GM12878 (cell line): ENCODE data around the gene SSR1. TPM values are rescaled to one million over a fixed set of nuclear protein-coding genes. Genes with fewer than 3 reads are reported as not detected.

Source experiments
- ATAC-seq: fragments of 200-7000 bp; cut with Tn5 transposase; 3 replicates; pipeline ENCODE4 v1.9.1; 2020; ENCODE audit warnings: mild to moderate bottlenecking, moderate library complexity
- BruUV-seq: library from RNA; stranded (reverse); fragments of 400-500 nt; replicated peaks from 2 replicates; lab custom pipeline; 2021; lab: Mats Ljungman, UMichigan
- CTCF ChIA-PET: fragments of 300-600 bp; sonication (Branson Sonifier 250); formaldehyde crosslinking; extraction: SDS; loops from one replicate; lab custom pipeline; 2021; ENCODE audit warnings: inconsistent platforms; lab: Yijun Ruan, JAX
- POLR2A ChIA-PET: fragments of 350-600 bp; formaldehyde crosslinking; extraction: SDS; loops from one replicate; lab custom pipeline; 2021; ENCODE audit warnings: inconsistent platforms; lab: Charles Lee
- RAD21 ChIA-PET: fragments of 300-600 bp; sonication (Branson Sonifier 250); formaldehyde crosslinking; loops from one replicate; lab custom pipeline; 2023; ENCODE audit warnings: antibody characterized with exemption; ENCODE audit not compliant: unreplicated experiment; lab: Charles Lee
- SMC1A ChIA-PET: fragments of 300-600 bp; sonication (Branson Sonifier 250); formaldehyde crosslinking; loops from one replicate; lab custom pipeline; 2023; ENCODE audit not compliant: unreplicated experiment, uncharacterized antibody; lab: Charles Lee
- DNase-seq: peaks from one replicate; pipeline ENCODE4 v3.0.0-alpha.2; 2011; ENCODE audit warnings: low read depth, low spot score
- FAIRE-seq: peaks from 3 replicates; lab custom pipeline; 2011; peaks lifted over from hg19 to GRCh38; lab: Jason Lieb, UNC
- H2AFZ ChIP-seq: 2 replicates; pipeline ENCODE4 v1.6.0; 2011; ENCODE audit warnings: low read depth, low read length, control low read depth; ENCODE audit not compliant: control insufficient read depth
- H3K27ac ChIP-seq: 2 replicates; pipeline ENCODE4 v1.5.1; 2011; ENCODE audit warnings: control low read depth; ENCODE audit not compliant: control insufficient read depth, insufficient read depth
- H3K27me3 ChIP-seq, 2 experiments: replicated peaks in 1 of 2; 2 replicates each; pipeline versions ENCODE4 v1.6.0 to v1.6.1; 2011; ENCODE audit warnings: low read length in 1 of 2; ENCODE audit not compliant: control insufficient read depth in 2 of 2, insufficient read depth in 2 of 2
- H3K36me3 ChIP-seq, 2 experiments: 2 replicates each; pipeline ENCODE4 v1.5.1; 2011; ENCODE audit warnings: low read length in 1 of 2; ENCODE audit not compliant: control insufficient read depth in 2 of 2, insufficient read depth in 2 of 2
- H3K4me1 ChIP-seq: 2 replicates; pipeline ENCODE4 v1.6.1; 2011; ENCODE audit warnings: mild to moderate bottlenecking, low read length, moderate library complexity, mixed read lengths; ENCODE audit not compliant: control insufficient read depth, insufficient read depth
- H3K4me2 ChIP-seq: 2 replicates; pipeline ENCODE4 v1.6.0; 2011; ENCODE audit warnings: control low read depth; ENCODE audit not compliant: control insufficient read depth, insufficient read depth
- H3K4me3 ChIP-seq: fragments of 200-600 bp; sonication (generic); 2 replicates; pipeline ENCODE4 v1.5.1; 2016
- H3K79me2 ChIP-seq: 2 replicates; pipeline ENCODE4 v1.6.0; 2011; ENCODE audit warnings: low read length; ENCODE audit not compliant: control insufficient read depth, insufficient read depth
- H3K9ac ChIP-seq: 2 replicates; pipeline ENCODE4 v1.8.0; 2011; ENCODE audit warnings: low read length, control low read depth, mixed read lengths; ENCODE audit not compliant: control insufficient read depth, insufficient read depth
- H3K9me3 ChIP-seq: replicated peaks from 3 replicates; pipeline ENCODE4 v1.5.1; 2011; ENCODE audit warnings: mild to moderate bottlenecking, low read length; ENCODE audit not compliant: control insufficient read depth, insufficient read depth
- H4K20me1 ChIP-seq: 2 replicates; pipeline ENCODE4 v1.6.0; 2011; ENCODE audit not compliant: control insufficient read depth, insufficient read depth
- ASH2L ChIP-seq: fragments of 300-600, 200-600 bp; sonication (generic); IDR thresholded peaks from 2 replicates; pipeline ENCODE4 v1.6.1; 2017; ENCODE audit warnings: low read depth, mild to moderate bottlenecking, borderline replicate concordance
- BHLHE40 ChIP-seq, 2 experiments: fragments of 450-650 bp in 1 of 2; IDR thresholded peaks; 2 replicates each; pipeline ENCODE4 v1.6.1; 2011 to 2017; ENCODE audit warnings: low read depth in 2 of 2, borderline replicate concordance in 1 of 2, improper control_type of control experiment in 1 of 2, low read length in 1 of 2, mild to moderate bottlenecking in 1 of 2
- DPF2 ChIP-seq: fragments of 450-650 bp; IDR thresholded peaks from 2 replicates; pipeline ENCODE4 v1.6.1; 2017; ENCODE audit warnings: mild to moderate bottlenecking
- GATAD2B ChIP-seq: fragments of 450-650 bp; conservative IDR thresholded peaks from 2 replicates; pipeline ENCODE4 v1.6.1; 2017; ENCODE audit warnings: low read depth, mild to moderate bottlenecking, moderate library complexity
- KDM1A ChIP-seq: fragments of 200-600 bp; sonication (generic); IDR thresholded peaks from 2 replicates; pipeline ENCODE4 v1.6.1; 2016; ENCODE audit warnings: borderline replicate concordance
- MTA2 ChIP-seq: fragments of 450-650 bp; IDR thresholded peaks from 2 replicates; pipeline ENCODE4 v1.6.1; 2016; ENCODE audit warnings: low read depth, mild to moderate bottlenecking, moderate library complexity
- MYC ChIP-seq: IDR thresholded peaks from 2 replicates; pipeline ENCODE4 v1.6.1; 2011; ENCODE audit warnings: mild to moderate bottlenecking, low read length, moderate library complexity, inconsistent platforms; ENCODE audit not compliant: insufficient read depth, insufficient replicate concordance, insufficient read length, severe bottlenecking
- NR2C2 ChIP-seq: IDR thresholded peaks from 2 replicates; pipeline ENCODE4 v1.6.1; 2011; ENCODE audit warnings: borderline replicate concordance, low read depth; ENCODE audit not compliant: control insufficient read depth, insufficient read length
- POLR2AphosphoS5 ChIP-seq: IDR thresholded peaks from 2 replicates; pipeline ENCODE4 v1.6.1; 2011; ENCODE audit warnings: mild to moderate bottlenecking, low read length, inconsistent platforms
- RB1 ChIP-seq: fragments of 450-650 bp; formaldehyde crosslinking; IDR thresholded peaks from 2 replicates; pipeline ENCODE4 v1.6.1; 2017; ENCODE audit warnings: mild to moderate bottlenecking, borderline replicate concordance
- RUNX3 ChIP-seq: IDR thresholded peaks from 2 replicates; pipeline ENCODE4 v1.6.1; 2012; ENCODE audit warnings: low read length, inconsistent platforms
- STAT1 ChIP-seq: fragments of 450-650 bp; conservative IDR thresholded peaks from 2 replicates; pipeline ENCODE4 v1.6.1; 2014; ENCODE audit warnings: antibody characterized with exemption, mild to moderate bottlenecking
- SUZ12 ChIP-seq: fragments of 200-600 bp; sonication (generic); IDR thresholded peaks from one replicate; pipeline ENCODE4 v1.6.1; 2018; ENCODE audit warnings: antibody characterized with exemption, mild to moderate bottlenecking; ENCODE audit not compliant: unreplicated experiment
- TAF1 ChIP-seq: IDR thresholded peaks from 2 replicates; pipeline ENCODE4 v1.6.1; 2011; ENCODE audit warnings: mild to moderate bottlenecking, low read depth, low read length, borderline replicate concordance
- WRNIP1 ChIP-seq: IDR thresholded peaks from 2 replicates; pipeline ENCODE4 v1.6.1; 2011; ENCODE audit warnings: low read depth, low read length, improper control_type of control experiment, borderline replicate concordance
- WGBS: methylation state at CpG from one replicate; pipeline ENCODE4 v1.1.6; 2016; ENCODE audit warnings: low lambda C conversion rate; ENCODE audit not compliant: insufficient replicate concordance, insufficient coverage; ENCODE audit errors: missing lambda C conversion rate; 5-methylcytosine and 5-hydroxymethylcytosine counted together
- in situ Hi-C: fragments of 300-500 bp; cut with MboI; formaldehyde crosslinking; loops from 9 replicates; pipeline ENCODE4 v1.14.3; 2018; ENCODE audit warnings: mixed read lengths
- intact Hi-C: fragments of 100-400 bp; cut with micrococcal nuclease; formaldehyde crosslinking; loops from one replicate; pipeline ENCODE4 v1.14.2; 2022; ENCODE audit not compliant: unreplicated experiment
- polyA plus RNA-seq, 11 experiments: library from polyadenylated mRNA; depleted of rRNA in 4 of 11; unstranded in 6 of 11; stranded (reverse) in 5 of 11; fragments of >200 nt; fragmentation: Nextera tagmentation in 4 of 11; fragmentation: Illumina TruSeq in 1 of 11; extraction: Ambion mirVana in 4 of 11; extraction: Trizol in 1 of 11; gene quantifications; 1 replicate in 1 of 11; 2 replicates in 10 of 11; pipeline versions ENCODE4 v1.2.1 to v1.2.3, GENCODE V29; 2011 to 2016; ENCODE audit warnings: inconsistent platforms in 2 of 11, missing spikeins in 2 of 11, low read depth in 1 of 11
- total RNA-seq, 4 experiments: library from RNA; depleted of rRNA in 3 of 4; stranded (reverse); fragments of >200 nt in 3 of 4; fragmentation: Illumina TruSeq in 1 of 4; extraction: Trizol in 1 of 4; gene quantifications; 2 replicates each; pipeline versions ENCODE4 v1.2.1 to v1.2.3, GENCODE V29; 2013 to 2021
- TF ChIP-seq, protein P1 (sequence below): IDR thresholded peaks from 2 replicates; pipeline ENCODE4 v1.6.1; 2012; ENCODE audit warnings: low read depth, low read length, improper control_type of control experiment
- TF ChIP-seq, protein P2 (sequence below): fragments of 450-650 bp; formaldehyde crosslinking; IDR thresholded peaks from 2 replicates; pipeline ENCODE4 v1.5.0; 2022; ENCODE audit warnings: mild to moderate bottlenecking, missing genetic modification characterization

Gene SSR1
- total and polyA plus RNA-seq, 10 of the 15 experiments (the other 5 are each of a cell fraction or from before 2014, with no cell fraction given): 42.0 to 209 (median 128) TPM

- no peak for TF ChIP-seq RUNX3
- no peak for TF ChIP-seq RB1
- no peak for TF ChIP-seq DPF2
- no peak for TF ChIP-seq GATAD2B
- TF ChIP-seq WRNIP1: no peak
- TF ChIP-seq POLR2AphosphoS5: no peak
- no peak for TF ChIP-seq ASH2L
- TF ChIP-seq MYC: no peak
- TF ChIP-seq STAT1: no peak
Measured at GRCh38 chr6:7341989-7342742, 29.2 kb upstream of the SSR1 start (continued).

DNA sequence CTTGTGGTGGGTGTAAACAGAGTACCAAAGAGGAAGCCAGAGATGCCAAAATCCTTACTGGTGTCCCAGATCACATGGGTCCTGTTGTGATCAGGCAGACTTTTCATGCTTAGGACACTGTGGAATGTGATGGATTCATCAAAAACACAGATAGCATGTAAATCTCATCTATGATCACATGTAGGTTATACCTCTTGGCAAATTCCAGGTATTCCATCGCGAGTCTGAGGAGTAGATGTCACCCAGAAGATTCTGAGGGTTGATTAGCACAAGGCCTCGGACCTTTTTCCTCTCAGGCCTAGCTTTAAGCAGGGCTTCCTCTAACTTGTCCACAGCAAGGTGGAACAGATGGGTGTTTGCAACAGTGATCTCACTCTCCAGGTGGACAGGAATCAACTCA lies 28.3 kb upstream of the SSR1 start:
- no peak for DNase-seq
- ChIA-PET SMC1A (interaction anchor here (1.3 to 3.8 kb wide), 3 partner anchors 16 to 65 kb away, joined by 3 to 30 read pairs (median 4); no protein-coding TSS in a partner anchor), POLR2A (no interaction called here), CTCF (interaction anchor here (0.9 to 8.4 kb wide), 3 partner anchors 8 to 88 kb away, joined by 3 to 83 read pairs (median 5); no protein-coding TSS in a partner anchor), RAD21 (interaction anchor here (0.6 kb wide), 1 partner anchor 27 kb away, joined by 3 read pairs; no protein-coding TSS in a partner anchor)
- Histone ChIP-seq H3K36me3 (no peaks in the 10 kb centered on the region), H3K9ac (no peak overlapping the region), H4K20me1 (no peaks in the 10 kb centered on the region), H3K4me1 (no peaks in the 10 kb centered on the region), H3K27ac (no peak overlapping the region), H2AFZ (no peak overlapping the region), H3K27me3 (peaks cover 0 to 1% of the 10 kb centered on the region in 2 experiments; a peak in 2 of 4 replicates), H3K4me2 (no peak overlapping the region)
- BruUV-seq: no TSS peak
- 37% methylated on average over 3 of the region's 3 CpGs for WGBS
- no peak for FAIRE-seq
- ATAC-seq: no peak
- intact Hi-C loops: no loop called here
- in situ Hi-C loops: no loop called here
- no peak for TF ChIP-seq SUZ12
- no peak for TF ChIP-seq KDM1A
- TF ChIP-seq, protein P1, sequence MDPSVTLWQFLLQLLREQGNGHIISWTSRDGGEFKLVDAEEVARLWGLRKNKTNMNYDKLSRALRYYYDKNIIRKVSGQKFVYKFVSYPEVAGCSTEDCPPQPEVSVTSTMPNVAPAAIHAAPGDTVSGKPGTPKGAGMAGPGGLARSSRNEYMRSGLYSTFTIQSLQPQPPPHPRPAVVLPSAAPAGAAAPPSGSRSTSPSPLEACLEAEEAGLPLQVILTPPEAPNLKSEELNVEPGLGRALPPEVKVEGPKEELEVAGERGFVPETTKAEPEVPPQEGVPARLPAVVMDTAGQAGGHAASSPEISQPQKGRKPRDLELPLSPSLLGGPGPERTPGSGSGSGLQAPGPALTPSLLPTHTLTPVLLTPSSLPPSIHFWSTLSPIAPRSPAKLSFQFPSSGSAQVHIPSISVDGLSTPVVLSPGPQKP: no peak
- TF ChIP-seq, protein P2, sequence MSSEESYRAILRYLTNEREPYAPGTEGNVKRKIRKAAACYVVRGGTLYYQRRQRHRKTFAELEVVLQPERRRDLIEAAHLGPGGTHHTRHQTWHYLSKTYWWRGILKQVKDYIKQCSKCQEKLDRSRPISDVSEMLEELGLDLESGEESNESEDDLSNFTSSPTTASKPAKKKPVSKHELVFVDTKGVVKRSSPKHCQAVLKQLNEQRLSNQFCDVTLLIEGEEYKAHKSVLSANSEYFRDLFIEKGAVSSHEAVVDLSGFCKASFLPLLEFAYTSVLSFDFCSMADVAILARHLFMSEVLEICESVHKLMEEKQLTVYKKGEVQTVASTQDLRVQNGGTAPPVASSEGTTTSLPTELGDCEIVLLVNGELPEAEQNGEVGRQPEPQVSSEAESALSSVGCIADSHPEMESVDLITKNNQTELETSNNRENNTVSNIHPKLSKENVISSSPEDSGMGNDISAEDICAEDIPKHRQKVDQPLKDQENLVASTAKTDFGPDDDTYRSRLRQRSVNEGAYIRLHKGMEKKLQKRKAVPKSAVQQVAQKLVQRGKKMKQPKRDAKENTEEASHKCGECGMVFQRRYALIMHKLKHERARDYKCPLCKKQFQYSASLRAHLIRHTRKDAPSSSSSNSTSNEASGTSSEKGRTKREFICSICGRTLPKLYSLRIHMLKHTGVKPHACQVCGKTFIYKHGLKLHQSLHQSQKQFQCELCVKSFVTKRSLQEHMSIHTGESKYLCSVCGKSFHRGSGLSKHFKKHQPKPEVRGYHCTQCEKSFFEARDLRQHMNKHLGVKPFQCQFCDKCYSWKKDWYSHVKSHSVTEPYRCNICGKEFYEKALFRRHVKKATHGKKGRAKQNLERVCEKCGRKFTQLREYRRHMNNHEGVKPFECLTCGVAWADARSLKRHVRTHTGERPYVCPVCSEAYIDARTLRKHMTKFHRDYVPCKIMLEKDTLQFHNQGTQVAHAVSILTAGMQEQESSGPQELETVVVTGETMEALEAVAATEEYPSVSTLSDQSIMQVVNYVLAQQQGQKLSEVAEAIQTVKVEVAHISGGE: no peak
- TF ChIP-seq NR2C2: no peak
- no peak for TF ChIP-seq TAF1
- TF ChIP-seq BHLHE40 (IDR thresholded peaks at IDR 0.05; ENCODE audit: borderline replicate concordance in 1 of 2, low read depth in 2 of 2, low read length in 1 of 2): no peak
- no peak for TF ChIP-seq MTA2
- TF ChIP-seq, all 136 proteins: peak for 0
- Histone ChIP-seq H3K9me3 (no peaks in the 10 kb centered on the region), H3K79me2 (no peaks in the 10 kb centered on the region), H3K4me3 (no peak overlapping the region)
